NT2/D1 (cell line): ENCODE data around the gene DHX16.
"Not testable (repeated sequence)": the region's sequence is repeated elsewhere in the genome, so short reads cannot be mapped to it uniquely, and the experiment has no call there.

Source experiments
- DNase-seq: peaks from one replicate; pipeline ENCODE4 v3.0.0-alpha.2; 2011; ENCODE audit warnings: low read depth, low spot score
- H3K27me3 ChIP-seq: 2 replicates; pipeline ENCODE4 v1.6.0; 2011; ENCODE audit warnings: mild to moderate bottlenecking; ENCODE audit not compliant: insufficient read length, insufficient read depth
- H3K36me3 ChIP-seq: 2 replicates; pipeline ENCODE4 v1.6.1; 2011; ENCODE audit warnings: mild to moderate bottlenecking, low read length, mixed read lengths; ENCODE audit not compliant: insufficient read depth, insufficient read length
- H3K4me1 ChIP-seq: 2 replicates; pipeline ENCODE4 v1.5.1; 2011; ENCODE audit not compliant: insufficient read depth, insufficient read length
- H3K4me3 ChIP-seq: 2 replicates; pipeline ENCODE4 v1.5.1; 2011; ENCODE audit warnings: low read depth; ENCODE audit not compliant: insufficient read length
- H3K9ac ChIP-seq: 2 replicates; pipeline ENCODE4 v1.6.0; 2011; ENCODE audit warnings: low read depth; ENCODE audit not compliant: insufficient read length
- H3K9me3 ChIP-seq: 2 replicates; pipeline ENCODE4 v1.5.1; 2011; ENCODE audit warnings: mild to moderate bottlenecking, low read length; ENCODE audit not compliant: insufficient read depth
- SUZ12 ChIP-seq: IDR thresholded peaks from 2 replicates; pipeline ENCODE4 v1.6.1; 2011; ENCODE audit not compliant: insufficient read length, insufficient read depth; ENCODE audit errors: extremely low read depth
- YY1 ChIP-seq: IDR thresholded peaks from 2 replicates; pipeline ENCODE4 v1.6.1; 2011; ENCODE audit not compliant: insufficient read length, insufficient read depth
- ZNF274 ChIP-seq: IDR thresholded peaks from 2 replicates; pipeline ENCODE4 v1.6.1; 2011; ENCODE audit warnings: mild to moderate bottlenecking, low read depth, low read length

DHX16 gene

GRCh38 chr6:30672445-30673253 lies at the start of gene DHX16:
TSS of gene DHX16 (minus strand) at chr6:30673006. CDS start at chr6:30672841, 165 bp downstream.
- no peaks in the 10 kb centered on the region for H3K4me1 ChIP-seq
- no peaks in the 10 kb centered on the region for H3K9me3 ChIP-seq
- peak within 1 kb of the TSS; percentile 91 for H3K4me3 ChIP-seq
- DNase-seq: peak; percentile 89
- no peaks in the 10 kb centered on the region for H3K27me3 ChIP-seq
- TF ChIP-seq YY1 (no peak), SUZ12 (no peak), ZNF274 (no peak)
- H3K36me3 ChIP-seq: peaks cover 40% of the 10 kb centered on the region
- peak within 1 kb of the TSS; percentile 91 for H3K9ac ChIP-seq

- DNase-seq, H3K9me3 ChIP-seq, H3K27me3 ChIP-seq, H3K4me1 ChIP-seq: not testable (repeated sequence)
- Histone ChIP-seq H3K9ac (peak overlapping the region; percentile 92), H3K4me3 (peak overlapping the region; percentile 92), H3K36me3 (peaks cover 48% of the 10 kb centered on the region)
Measured at GRCh38 chr6:30722025-30722279, 49.1 kb upstream of the DHX16 start.

DNA sequence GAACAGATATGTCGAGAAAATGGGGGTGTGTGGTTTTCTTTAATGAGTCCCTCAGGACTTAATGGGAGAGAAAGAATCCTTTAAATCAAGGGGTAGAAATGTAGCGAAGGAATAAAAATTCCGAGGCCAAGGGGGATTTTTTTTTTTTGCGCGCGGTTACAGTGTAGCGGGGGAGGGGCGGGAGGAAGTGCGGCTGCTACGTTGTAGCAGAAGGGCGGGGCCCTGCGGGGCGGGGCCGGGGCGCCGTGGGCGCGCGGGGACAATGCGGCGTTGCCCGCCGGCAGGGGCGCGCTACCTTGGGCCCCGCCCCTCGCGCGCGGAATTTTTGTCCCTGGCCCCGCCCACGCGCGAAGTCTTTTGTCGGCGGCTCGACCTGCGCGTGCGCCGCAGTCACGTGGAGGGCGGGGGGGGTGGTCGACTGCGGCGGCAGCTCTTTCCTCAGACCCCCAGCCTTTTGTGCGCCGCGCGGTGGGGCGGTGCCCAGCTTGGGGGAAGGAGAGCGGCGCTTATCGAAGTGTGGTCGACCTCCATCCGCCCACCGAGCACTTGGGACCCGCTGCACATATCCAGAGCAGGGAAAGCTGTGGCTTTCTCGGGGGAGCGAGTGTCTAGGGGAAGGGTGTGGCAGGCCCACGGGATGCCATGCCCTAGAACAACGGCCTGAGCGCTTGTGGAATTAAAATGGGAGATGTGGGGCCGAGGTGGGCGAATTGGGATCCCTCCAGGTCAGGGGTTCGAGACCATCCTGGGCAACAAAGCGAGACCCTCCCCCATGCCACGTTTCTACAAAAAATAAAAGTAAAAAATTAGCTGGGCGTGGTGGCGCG lies 48.6 kb upstream of the DHX16 start:
- Histone ChIP-seq H3K4me3 (peak overlapping the region; percentile 92), H3K9ac (peak overlapping the region; percentile 92), H3K9me3 (no peaks in the 10 kb centered on the region), H3K27me3 (no peaks in the 10 kb centered on the region), H3K36me3 (peaks cover 48% of the 10 kb centered on the region), H3K4me1 (peaks cover 3% of the 10 kb centered on the region)
- TF ChIP-seq SUZ12: no peak
- TF ChIP-seq ZNF274: no peak
- no peak for TF ChIP-seq YY1
- DNase-seq: no peak

GRCh38 chr6:30720738-30721197 lies 48.0 kb upstream of the DHX16 start:
- no peak for TF ChIP-seq YY1
- TF ChIP-seq SUZ12: no peak
- Histone ChIP-seq H3K27me3 (no peaks in the 10 kb centered on the region), H3K36me3 (peaks cover 48% of the 10 kb centered on the region), H3K4me1 (peaks cover 3% of the 10 kb centered on the region), H3K9me3 (no peaks in the 10 kb centered on the region), H3K9ac (peak overlapping the region; percentile 92), H3K4me3 (peak overlapping the region; percentile 92)
- no peak for DNase-seq

DNA sequence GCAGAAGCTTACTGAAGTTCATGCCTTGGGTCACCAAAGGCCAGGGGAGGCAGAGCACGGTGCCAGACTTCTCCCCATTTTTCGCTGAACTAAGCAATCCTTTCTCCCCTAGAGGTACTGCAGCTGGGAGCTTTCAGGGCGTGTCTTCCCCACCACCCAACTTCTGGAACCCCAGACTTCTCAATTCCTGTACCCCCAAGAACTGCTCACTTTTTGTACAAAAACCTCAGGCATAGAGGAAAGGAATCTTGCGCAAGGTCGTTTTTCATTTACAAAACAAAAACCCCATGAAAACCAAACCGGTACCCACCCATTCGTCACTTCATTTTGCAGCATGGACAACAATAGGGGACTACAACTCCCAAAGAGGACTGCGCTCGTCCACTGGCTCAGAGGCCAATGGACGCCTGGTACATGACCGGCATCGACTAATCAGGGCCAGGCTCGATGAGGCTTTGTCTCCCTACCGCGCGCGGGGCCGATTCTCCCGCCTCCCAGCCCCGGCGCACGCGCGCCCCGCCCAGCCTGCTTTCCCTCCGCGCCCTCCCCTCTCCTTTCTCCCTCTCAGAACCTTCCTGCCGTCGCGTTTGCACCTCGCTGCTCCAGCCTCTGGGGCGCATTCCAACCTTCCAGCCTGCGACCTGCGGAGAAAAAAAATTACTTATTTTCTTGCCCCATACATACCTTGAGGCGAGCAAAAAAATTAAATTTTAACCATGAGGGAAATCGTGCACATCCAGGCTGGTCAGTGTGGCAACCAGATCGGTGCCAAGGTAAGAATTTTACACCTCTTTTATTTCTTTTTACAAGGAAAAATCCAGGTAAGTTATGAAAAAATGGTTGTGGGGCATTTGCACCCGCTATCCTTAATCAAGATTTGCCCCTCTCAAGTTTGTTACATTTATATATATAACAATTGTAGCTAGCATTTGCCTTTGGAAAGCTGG lies 47.3 kb upstream of the DHX16 start, which contains the start of gene TUBB:
TUBB (plus strand) TSS at position 562 of the 947 bp plus-strand sequence; CDS start at position 717, 155 bp downstream.
- Histone ChIP-seq H3K36me3 (peaks cover 49% of the 10 kb centered on the region), H3K4me1 (peaks cover 3% of the 10 kb centered on the region), H3K4me3 (peak within 1 kb of the TSS; percentile 92), H3K9ac (peak within 1 kb of the TSS; percentile 92), H3K27me3 (no peaks in the 10 kb centered on the region), H3K9me3 (no peaks in the 10 kb centered on the region)
- TF ChIP-seq ZNF274 (no peak), SUZ12 (no peak), YY1 (no peak)
- DNase-seq: peak; percentile 93

GRCh38 chr6:30719356-30719755 lies 46.5 kb upstream of the DHX16 start:
- DNase-seq: no peak
- H3K9ac ChIP-seq: peak overlapping the region; percentile 74
- peak overlapping the region; percentile 33 for H3K4me3 ChIP-seq
- H3K36me3 ChIP-seq: peaks cover 49% of the 10 kb centered on the region
- TF ChIP-seq ZNF274 (no peak), YY1 (no peak), SUZ12 (no peak)
- peaks cover 3% of the 10 kb centered on the region for H3K4me1 ChIP-seq
- no peaks in the 10 kb centered on the region for H3K27me3 ChIP-seq
- no peaks in the 10 kb centered on the region for H3K9me3 ChIP-seq

DNA sequence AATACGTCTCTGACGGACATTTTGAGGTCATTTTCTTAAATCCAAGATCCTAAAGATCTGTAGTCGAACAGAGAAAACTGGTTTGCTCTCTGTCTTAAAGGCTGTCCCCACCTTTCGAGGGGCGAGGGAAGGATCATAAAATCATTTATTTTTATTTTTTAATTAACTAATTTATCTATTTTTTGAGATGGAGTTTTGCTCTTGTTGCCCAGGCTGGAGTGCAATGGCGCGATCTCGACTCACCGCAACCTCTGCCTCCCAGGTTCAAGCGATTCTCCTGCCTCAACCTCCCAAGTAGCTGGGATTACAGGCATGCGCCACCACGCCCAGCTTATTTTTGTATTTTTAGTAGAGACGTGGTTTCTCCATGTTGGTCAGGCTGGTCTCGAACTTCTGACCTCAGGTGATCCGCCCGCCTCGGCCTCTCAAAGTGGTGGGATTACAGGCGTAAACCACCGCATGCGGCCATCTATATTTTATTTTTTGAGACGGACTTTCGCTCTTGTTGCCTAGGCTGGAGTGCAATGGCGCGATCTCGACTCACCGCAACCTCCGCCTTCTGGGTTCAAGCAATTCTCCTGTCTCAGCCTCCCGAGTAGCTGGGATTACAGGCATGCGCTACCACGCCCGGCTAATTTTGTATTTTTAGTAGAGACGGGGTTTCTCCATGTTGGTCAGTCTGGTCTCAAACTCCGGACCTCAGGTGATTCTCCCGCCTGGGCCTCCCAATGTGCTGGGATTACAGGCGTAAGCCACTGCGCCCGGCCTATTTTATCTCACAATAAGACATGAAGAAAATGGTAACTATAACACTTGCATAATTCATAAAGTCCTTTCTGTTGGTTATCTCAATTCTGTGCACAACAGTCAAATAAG lies 45.3 kb upstream of the DHX16 start:
- Histone ChIP-seq H3K4me3 (peak overlapping the region; percentile 52), H3K36me3 (peaks cover 49% of the 10 kb centered on the region), H3K9ac (peak overlapping the region; percentile 80)
- DNase-seq, H3K9me3 ChIP-seq, H3K27me3 ChIP-seq, H3K4me1 ChIP-seq: not testable (repeated sequence)
